ENCODE measurements around the gene CAD.

GRCh38 chr2:27238976-27239375 lies 21.8 kb downstream of the CAD start:
- TF ChIP-seq CTCF (IDR thresholded peaks at IDR 0.05 in 4 of 5, conservative IDR thresholded peaks at IDR 0.05 in 1 of 5) (no peak), POLR2A (IDR thresholded peaks at IDR 0.05) (no peak)
